ENCODE measurements around the gene CPTP. TPM values are rescaled to one million over a fixed set of nuclear protein-coding genes. Genes with fewer than 3 reads are reported as not detected.

CPTP gene
- total RNA-seq, 2 experiments from 2014 or later: 19.8 to 21.9 TPM

- Mint-ChIP-seq H3K4me1 (peaks cover 44% of the 10 kb centered on the region), H3K27ac (no peak overlapping the region), H3K4me3 (no peak overlapping the region), H3K27me3 (no peaks in the 10 kb centered on the region), H3K9me3 (no peaks in the 10 kb centered on the region), H3K36me3 (ENCODE audit: low read depth) (peaks cover 11% of the 10 kb centered on the region)
- ChIA-PET POLR2A (interaction anchor here (0.7 to 2.3 kb wide), 5 partner anchors 12 to 55 kb away, joined by 3 to 14 read pairs (median 9); partner anchors contain the start of genes CCNL2 and MXRA8), CTCF (interaction anchor here (1.3 to 2.8 kb wide), 6 partner anchors 18 to 338 kb away, joined by 3 to 28 read pairs (median 11); partner anchors contain the start of genes CCNL2 and DVL1)
- DNase-seq: no peak
Measured at GRCh38 chr1:1370771-1371300, 46.2 kb downstream of the CPTP start.

GRCh38 chr1:1371364-1371745 lies 46.8 kb downstream of the CPTP start:
- POLR2A ChIA-PET: interaction anchor here (0.7 to 2.3 kb wide), 10 partner anchors 12 to 625 kb away, joined by 3 to 14 read pairs (median 5); partner anchors contain the start of genes CCNL2, MRPL20 and MXRA8

GRCh38 chr1:1371746-1372711 lies 47.4 kb downstream of the CPTP start:
- ChIA-PET POLR2A (interaction anchor here (0.9 to 2.3 kb wide), 11 partner anchors 13 to 624 kb away, joined by 3 to 14 read pairs (median 5); partner anchors contain the start of genes CCNL2, MRPL20 and MXRA8), CTCF (interaction anchor here (0.6 to 2.8 kb wide), 17 partner anchors 13 to 339 kb away, joined by 3 to 28 read pairs (median 4); partner anchors contain the start of genes CCNL2 and DVL1)
- Mint-ChIP-seq H3K4me1 (peaks cover 50% of the 10 kb centered on the region), H3K4me3 (peak overlapping the region; percentile 52), H3K27ac (peak overlapping the region; percentile 58), H3K9me3 (no peaks in the 10 kb centered on the region), H3K27me3 (no peaks in the 10 kb centered on the region), H3K36me3 (ENCODE audit: low read depth) (peaks cover 11% of the 10 kb centered on the region)
- DNase-seq: peak; percentile 83

More at GRCh38 chr1:1371364-1371745, 46.8 kb downstream of the CPTP start:
- no peaks in the 10 kb centered on the region for H3K27me3 Mint-ChIP-seq
- peaks cover 11% of the 10 kb centered on the region for H3K36me3 Mint-ChIP-seq (ENCODE audit: low read depth)
- CTCF ChIA-PET: interaction anchor here (0.6 to 2.8 kb wide), 14 partner anchors 12 to 338 kb away, joined by 3 to 28 read pairs (median 4); partner anchors contain the start of genes CCNL2 and DVL1
- peak; percentile 83 for DNase-seq
- peaks cover 48% of the 10 kb centered on the region for H3K4me1 Mint-ChIP-seq
- H3K9me3 Mint-ChIP-seq: no peaks in the 10 kb centered on the region
- peak overlapping the region; percentile 58 for H3K27ac Mint-ChIP-seq
- peak overlapping the region; percentile 27 for H3K4me3 Mint-ChIP-seq

- POLR2A ChIA-PET: interaction anchor here (1.2 to 3.7 kb wide), 6 partner anchors 20 to 68 kb away, joined by 5 to 51 read pairs (median 6); partner anchors contain the start of genes ACAP3 and CCNL2
Measured at GRCh38 chr1:1373051-1373814, 48.6 kb downstream of the CPTP start.

GRCh38 chr1:1373815-1374588 lies 49.4 kb downstream of the CPTP start:
- H3K4me1 Mint-ChIP-seq: peaks cover 50% of the 10 kb centered on the region
- CTCF ChIA-PET: interaction anchor here (1.0 to 1.1 kb wide), 2 partner anchors 24 to 26 kb away, joined by 3 to 4 read pairs; no protein-coding TSS in a partner anchor
- H3K4me3 Mint-ChIP-seq: peak overlapping the region; percentile 90
- H3K27me3 Mint-ChIP-seq: no peaks in the 10 kb centered on the region
- DNase-seq: no peak
- peak overlapping the region; percentile 71 for H3K27ac Mint-ChIP-seq
- H3K9me3 Mint-ChIP-seq: no peaks in the 10 kb centered on the region
- peaks cover 11% of the 10 kb centered on the region for H3K36me3 Mint-ChIP-seq (ENCODE audit: low read depth)
- POLR2A ChIA-PET: interaction anchor here (1.0 to 3.7 kb wide), 10 partner anchors 23 to 415 kb away, joined by 3 to 51 read pairs (median 5); partner anchors contain the start of genes ACAP3, CCNL2, MRPL20 and NOC2L

More at GRCh38 chr1:1373051-1373814, 48.6 kb downstream of the CPTP start:
- no peaks in the 10 kb centered on the region for H3K27me3 Mint-ChIP-seq
- H3K27ac Mint-ChIP-seq: peak overlapping the region; percentile 68
- no peaks in the 10 kb centered on the region for H3K9me3 Mint-ChIP-seq
- H3K4me1 Mint-ChIP-seq: peaks cover 50% of the 10 kb centered on the region
- peaks cover 11% of the 10 kb centered on the region for H3K36me3 Mint-ChIP-seq (ENCODE audit: low read depth)
- CTCF ChIA-PET: interaction anchor here (1.0 to 2.8 kb wide), 8 partner anchors 13 to 314 kb away, joined by 3 to 28 read pairs (median 4); partner anchors contain the start of gene DVL1
- H3K4me3 Mint-ChIP-seq: peak overlapping the region; percentile 90
- DNase-seq: no peak

- Mint-ChIP-seq H3K4me3 (peak overlapping the region; percentile 90), H3K36me3 (ENCODE audit: low read depth) (peaks cover 11% of the 10 kb centered on the region), H3K27me3 (no peaks in the 10 kb centered on the region), H3K9me3 (no peaks in the 10 kb centered on the region), H3K4me1 (peaks cover 50% of the 10 kb centered on the region), H3K27ac (peak overlapping the region; percentile 71)
- ChIA-PET CTCF (interaction anchor here (1.1 to 1.2 kb wide), 4 partner anchors 24 to 252 kb away, joined by 3 to 8 read pairs (median 5); partner anchors contain the start of gene CCNL2), POLR2A (interaction anchor here (0.8 to 3.7 kb wide), 19 partner anchors 11 to 415 kb away, joined by 3 to 51 read pairs (median 5); partner anchors contain the start of genes ACAP3, CCNL2, ISG15 and MIB2)
- no peak for DNase-seq
Measured at GRCh38 chr1:1374589-1374928, 50.0 kb downstream of the CPTP start.

- DNase-seq: peak; percentile 98
- Mint-ChIP-seq H3K36me3 (ENCODE audit: low read depth) (peaks cover 11% of the 10 kb centered on the region), H3K27ac (peak within 1 kb of the TSS; percentile 95), H3K27me3 (no peaks in the 10 kb centered on the region), H3K4me3 (peak within 1 kb of the TSS; percentile 90), H3K9me3 (no peaks in the 10 kb centered on the region), H3K4me1 (peaks cover 49% of the 10 kb centered on the region)
- CTCF ChIA-PET: interaction anchor here (0.8 to 1.5 kb wide), 7 partner anchors 13 to 253 kb away, joined by 3 to 8 read pairs (median 6); partner anchors contain the start of gene CCNL2
- POLR2A ChIA-PET: interaction anchor here (0.6 to 3.7 kb wide), 24 partner anchors 11 to 416 kb away, joined by 3 to 51 read pairs (median 4); partner anchors contain the start of genes ACAP3, CCNL2, ISG15 and MIB2
Measured at GRCh38 chr1:1374929-1375662, 50.5 kb downstream of the CPTP start, which contains the start of gene AURKAIP1. Gene AURKAIP1, minus strand, starts transcription at chr1:1375207. Its CDS starts 451 bp downstream, at chr1:1374756.

- Mint-ChIP-seq H3K4me1 (peaks cover 35% of the 10 kb centered on the region), H3K27me3 (no peaks in the 10 kb centered on the region), H3K9me3 (no peaks in the 10 kb centered on the region), H3K36me3 (ENCODE audit: low read depth) (peaks cover 11% of the 10 kb centered on the region), H3K27ac (peak overlapping the region; percentile 95), H3K4me3 (peak overlapping the region; percentile 90)
- ChIA-PET CTCF (interaction anchor here (1.5 kb wide), 1 partner anchor 128 kb away, joined by 8 read pairs; no protein-coding TSS in a partner anchor), POLR2A (interaction anchor here (0.8 to 3.7 kb wide), 7 partner anchors 9 to 134 kb away, joined by 3 to 51 read pairs (median 5); partner anchors contain the start of genes CCNL2 and MRPL20)
- DNase-seq: no peak
Measured at GRCh38 chr1:1376551-1377226, 52.1 kb downstream of the CPTP start.

- Mint-ChIP-seq H3K9me3 (no peaks in the 10 kb centered on the region), H3K36me3 (ENCODE audit: low read depth) (peaks cover 11% of the 10 kb centered on the region), H3K27ac (no peak overlapping the region), H3K4me1 (peaks cover 27% of the 10 kb centered on the region), H3K27me3 (no peaks in the 10 kb centered on the region), H3K4me3 (no peak overlapping the region)
- ChIA-PET CTCF (interaction anchor here (0.7 kb wide), 1 partner anchor 30 kb away, joined by 4 read pairs; no protein-coding TSS in a partner anchor), POLR2A (interaction anchor here (0.9 to 1.7 kb wide), 3 partner anchors 12 to 24 kb away, joined by 3 to 4 read pairs (median 3); no protein-coding TSS in a partner anchor)
- DNase-seq: no peak
Measured at GRCh38 chr1:1377540-1378205, 53.1 kb downstream of the CPTP start.

Data from activated CD4-positive, alpha-beta memory T cell treated with anti-CD3 and anti-CD28 coated beads, Interleukin-2, amount 10 ng/mL, durations not matched to agents 7 days and 5 days (primary cell).